HEK293 (cell line): Measurements from ENCODE around the gene GZMB.

Source experiments
- CTCF ChIA-PET: fragments of 350-600 bp; formaldehyde crosslinking; extraction: SDS; loops from one replicate; lab custom pipeline; 2021; ENCODE audit warnings: antibody characterized with exemption; lab: Yijun Ruan, JAX
- POLR2A ChIA-PET: fragments of 300-600 bp; formaldehyde crosslinking; extraction: SDS; loops from one replicate; lab custom pipeline; 2020; ENCODE audit warnings: antibody characterized with exemption, inconsistent platforms; lab: Yijun Ruan, JAX
- H3K27ac ChIP-seq: fragments of 200-500 bp; sonication (Bioruptor generic); 2 replicates; pipeline ENCODE4 v1.5.1; 2014; ENCODE audit warnings: low read depth, low read length, control low read depth, inconsistent platforms; ENCODE audit errors: extremely low read depth
- H3K36me3 ChIP-seq, 2 experiments: fragments of 200-500 bp in 1 of 2; sonication (Bioruptor generic) in 1 of 2; 1 replicate in 1 of 2; 2 replicates in 1 of 2; pipeline ENCODE4 v1.5.1; 2014 to 2017; ENCODE audit warnings: inconsistent platforms in 2 of 2, low read length in 2 of 2; ENCODE audit not compliant: control insufficient read depth in 2 of 2, insufficient read depth in 1 of 2
- H3K4me1 ChIP-seq: fragments of 200-500 bp; sonication (Bioruptor generic); 2 replicates; pipeline ENCODE4 v1.5.1; 2014; ENCODE audit warnings: mild to moderate bottlenecking, low read length, inconsistent platforms; ENCODE audit not compliant: control insufficient read depth, insufficient read depth
- H3K4me3 ChIP-seq: 2 replicates; pipeline ENCODE4 v1.5.1; 2011; ENCODE audit warnings: low read depth, mild to moderate bottlenecking, control low read depth, low read length, moderate library complexity
- H3K9me3 ChIP-seq: fragments of 200-500 bp; sonication (Bioruptor generic); 2 replicates; pipeline ENCODE4 v1.5.1; 2014; ENCODE audit warnings: low read depth, low read length, inconsistent platforms; ENCODE audit not compliant: control insufficient read depth, insufficient read depth
- KLF16 ChIP-seq: fragments of 450-650 bp; formaldehyde crosslinking; IDR thresholded peaks from 2 replicates; pipeline ENCODE4 v1.5.1; 2017; ENCODE audit warnings: missing biosample characterization, missing genetic modification characterization
- KLF7 ChIP-seq: fragments of 450-650 bp; formaldehyde crosslinking; IDR thresholded peaks from 2 replicates; pipeline ENCODE4 v1.5.1; 2016; ENCODE audit warnings: missing biosample characterization, missing genetic modification characterization, borderline replicate concordance
- KLF9 ChIP-seq: fragments of 450-650 bp; formaldehyde crosslinking; IDR thresholded peaks from 2 replicates; pipeline ENCODE4 v1.5.1; 2016; ENCODE audit warnings: missing biosample characterization, missing genetic modification characterization, low read depth
- TRIM28 ChIP-seq: IDR thresholded peaks from 2 replicates; pipeline ENCODE4 v1.6.1; 2011; ENCODE audit warnings: low read length, control low read depth, borderline replicate concordance
- WT1 ChIP-seq: fragments of 450-650 bp; formaldehyde crosslinking; IDR thresholded peaks from 2 replicates; pipeline ENCODE4 v1.5.1; 2016; ENCODE audit warnings: missing biosample characterization, missing genetic modification characterization
- ZBTB20 ChIP-seq: fragments of 450-650 bp; formaldehyde crosslinking; IDR thresholded peaks from 2 replicates; pipeline ENCODE4 v1.5.1; 2016; ENCODE audit warnings: missing biosample characterization, missing genetic modification characterization
- ZNF423 ChIP-seq: fragments of 450-650 bp; formaldehyde crosslinking; IDR thresholded peaks from 2 replicates; pipeline ENCODE4 v1.5.1; 2016; ENCODE audit warnings: missing biosample characterization, missing genetic modification characterization
- ZNF426 ChIP-seq: fragments of 450-650 bp; formaldehyde crosslinking; IDR thresholded peaks from 2 replicates; pipeline ENCODE4 v1.5.1; 2017; ENCODE audit warnings: missing biosample characterization, missing genetic modification characterization, mild to moderate bottlenecking, inconsistent platforms, moderate library complexity
- ZNF510 ChIP-seq: fragments of 450-650 bp; formaldehyde crosslinking; IDR thresholded peaks from 2 replicates; pipeline ENCODE4 v1.5.1; 2018; ENCODE audit warnings: mild to moderate bottlenecking, missing genetic modification characterization, missing biosample characterization; ENCODE audit not compliant: insufficient replicate concordance
- ZNF555 ChIP-seq: fragments of 450-650 bp; formaldehyde crosslinking; conservative IDR thresholded peaks from 2 replicates; pipeline ENCODE4 v1.5.1; 2017; ENCODE audit warnings: missing biosample characterization, mild to moderate bottlenecking, missing genetic modification characterization, inconsistent platforms
- ZNF621 ChIP-seq: fragments of 450-650 bp; formaldehyde crosslinking; IDR thresholded peaks from 2 replicates; pipeline ENCODE4 v1.5.1; 2017; ENCODE audit warnings: missing biosample characterization, missing genetic modification characterization
- ZNF660 ChIP-seq: fragments of 450-650 bp; IDR thresholded peaks from 2 replicates; pipeline ENCODE4 v1.5.1; 2018; ENCODE audit warnings: missing biosample characterization, mild to moderate bottlenecking, missing genetic modification characterization
- ZNF670 ChIP-seq: fragments of 450-650 bp; formaldehyde crosslinking; IDR thresholded peaks from 2 replicates; pipeline ENCODE4 v1.5.1; 2016; ENCODE audit warnings: missing biosample characterization, missing genetic modification characterization, low read depth
- ZNF677 ChIP-seq: fragments of 450-650 bp; IDR thresholded peaks from 2 replicates; pipeline ENCODE4 v1.5.0; 2018; ENCODE audit warnings: missing biosample characterization, mild to moderate bottlenecking, missing genetic modification characterization, moderate library complexity
- ZNF768 ChIP-seq: fragments of 450-650 bp; formaldehyde crosslinking; IDR thresholded peaks from 2 replicates; pipeline ENCODE4 v1.5.1; 2018; ENCODE audit warnings: missing biosample characterization, mild to moderate bottlenecking, missing genetic modification characterization
- TF ChIP-seq, protein P1 (sequence below): fragments of 450-650 bp; formaldehyde crosslinking; optimal IDR thresholded peaks from 2 replicates; pipeline ENCODE3; 2016; ENCODE audit warnings: missing biosample characterization, mild to moderate bottlenecking, missing genetic modification characterization
- TF ChIP-seq, protein P2 (sequence below): fragments of 450-650 bp; formaldehyde crosslinking; conservative IDR thresholded peaks from 2 replicates; pipeline ENCODE4 v1.5.1; 2016; ENCODE audit warnings: low read depth, missing biosample characterization, missing genetic modification characterization

Gene GZMB

DNA sequence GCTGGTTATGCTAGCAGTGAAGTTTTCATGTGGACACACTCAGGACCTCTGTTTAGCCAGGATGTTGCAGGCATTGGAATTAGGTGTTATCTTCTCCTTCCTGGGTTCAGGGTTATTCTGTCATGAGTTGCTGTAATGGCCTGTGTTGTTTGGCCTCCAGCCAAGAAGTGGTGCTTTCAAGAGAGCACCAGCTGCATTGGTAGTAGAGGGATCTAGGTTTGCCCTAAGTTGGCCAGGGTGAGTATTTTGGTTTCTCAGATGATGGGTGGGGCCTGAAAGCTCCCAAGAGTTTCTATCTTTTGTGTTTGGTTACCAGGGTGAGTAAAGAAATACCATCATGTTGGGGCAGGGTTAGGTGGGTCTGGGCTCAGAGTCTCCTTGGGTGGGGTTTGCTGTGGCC, 21.8 kb downstream of the GZMB start:
- TF ChIP-seq ZNF660 (tag by site-specific recombination) (no peak), KLF7 (tag by site-specific recombination) (no peak), ZNF677 (no peak), ZNF621 (tag by site-specific recombination) (no peak)
- TF ChIP-seq, protein P1, sequence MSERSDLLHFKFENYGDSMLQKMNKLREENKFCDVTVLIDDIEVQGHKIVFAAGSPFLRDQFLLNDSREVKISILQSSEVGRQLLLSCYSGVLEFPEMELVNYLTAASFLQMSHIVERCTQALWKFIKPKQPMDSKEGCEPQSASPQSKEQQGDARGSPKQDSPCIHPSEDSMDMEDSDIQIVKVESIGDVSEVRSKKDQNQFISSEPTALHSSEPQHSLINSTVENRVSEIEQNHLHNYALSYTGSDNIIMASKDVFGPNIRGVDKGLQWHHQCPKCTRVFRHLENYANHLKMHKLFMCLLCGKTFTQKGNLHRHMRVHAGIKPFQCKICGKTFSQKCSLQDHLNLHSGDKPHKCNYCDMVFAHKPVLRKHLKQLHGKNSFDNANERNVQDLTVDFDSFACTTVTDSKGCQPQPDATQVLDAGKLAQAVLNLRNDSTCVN (tag by site-specific recombination), result no peak
- POLR2A ChIA-PET, result no interaction called here

DNA sequence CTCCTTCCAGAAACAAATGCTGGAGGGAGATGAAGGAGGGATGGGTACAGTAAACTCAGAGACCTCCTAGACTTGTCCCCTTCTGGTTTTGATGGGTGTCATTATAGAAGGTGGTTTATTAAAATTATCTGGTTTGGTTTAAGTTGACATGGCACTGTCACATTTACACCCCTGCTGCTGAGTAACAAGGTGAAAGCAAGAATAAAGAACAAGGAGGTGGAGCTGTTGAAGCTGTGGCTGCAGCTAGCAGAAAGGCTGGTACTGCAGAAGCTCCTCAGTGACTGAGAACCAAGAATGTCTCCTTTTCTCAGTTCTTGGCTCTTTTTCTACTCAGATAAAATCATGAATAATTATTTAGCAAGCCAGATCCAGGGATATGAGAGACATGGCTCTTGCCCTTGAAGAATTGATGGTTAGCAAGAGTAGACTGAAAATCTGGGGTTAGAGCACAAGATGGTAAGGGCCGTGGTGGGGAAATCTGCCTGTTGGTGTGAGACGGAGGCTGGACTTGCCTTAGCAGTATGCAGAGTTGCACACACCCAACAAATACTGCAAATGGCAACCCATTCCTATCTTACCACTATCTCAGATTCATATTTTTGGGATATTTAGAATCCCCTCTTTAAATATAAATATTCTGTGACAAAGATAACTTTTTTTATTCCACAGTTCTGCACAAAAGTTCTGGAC, 24.2 kb downstream of the GZMB start, which contains the start of gene GZMH:
TSS of gene GZMH (minus strand) at position 31 of the 690 bp plus-strand sequence. CDS start 72 bp downstream, outside the sequence.
- no peaks in the 10 kb centered on the region for H3K36me3 ChIP-seq
- TF ChIP-seq ZNF426 (tag by site-specific recombination) (no peak), ZNF510 (no peak), KLF16 (tag by site-specific recombination) (no peak), TRIM28 (no peak), KLF9 (tag by site-specific recombination) (no peak), ZNF423 (tag by site-specific recombination) (no peak), ZNF670 (tag by site-specific recombination) (no peak), WT1 (tag by site-specific recombination) (no peak), ZNF768 (tag by site-specific recombination) (no peak), ZBTB20 (tag by site-specific recombination) (no peak), ZNF555 (no peak)
- TF ChIP-seq, protein P2, sequence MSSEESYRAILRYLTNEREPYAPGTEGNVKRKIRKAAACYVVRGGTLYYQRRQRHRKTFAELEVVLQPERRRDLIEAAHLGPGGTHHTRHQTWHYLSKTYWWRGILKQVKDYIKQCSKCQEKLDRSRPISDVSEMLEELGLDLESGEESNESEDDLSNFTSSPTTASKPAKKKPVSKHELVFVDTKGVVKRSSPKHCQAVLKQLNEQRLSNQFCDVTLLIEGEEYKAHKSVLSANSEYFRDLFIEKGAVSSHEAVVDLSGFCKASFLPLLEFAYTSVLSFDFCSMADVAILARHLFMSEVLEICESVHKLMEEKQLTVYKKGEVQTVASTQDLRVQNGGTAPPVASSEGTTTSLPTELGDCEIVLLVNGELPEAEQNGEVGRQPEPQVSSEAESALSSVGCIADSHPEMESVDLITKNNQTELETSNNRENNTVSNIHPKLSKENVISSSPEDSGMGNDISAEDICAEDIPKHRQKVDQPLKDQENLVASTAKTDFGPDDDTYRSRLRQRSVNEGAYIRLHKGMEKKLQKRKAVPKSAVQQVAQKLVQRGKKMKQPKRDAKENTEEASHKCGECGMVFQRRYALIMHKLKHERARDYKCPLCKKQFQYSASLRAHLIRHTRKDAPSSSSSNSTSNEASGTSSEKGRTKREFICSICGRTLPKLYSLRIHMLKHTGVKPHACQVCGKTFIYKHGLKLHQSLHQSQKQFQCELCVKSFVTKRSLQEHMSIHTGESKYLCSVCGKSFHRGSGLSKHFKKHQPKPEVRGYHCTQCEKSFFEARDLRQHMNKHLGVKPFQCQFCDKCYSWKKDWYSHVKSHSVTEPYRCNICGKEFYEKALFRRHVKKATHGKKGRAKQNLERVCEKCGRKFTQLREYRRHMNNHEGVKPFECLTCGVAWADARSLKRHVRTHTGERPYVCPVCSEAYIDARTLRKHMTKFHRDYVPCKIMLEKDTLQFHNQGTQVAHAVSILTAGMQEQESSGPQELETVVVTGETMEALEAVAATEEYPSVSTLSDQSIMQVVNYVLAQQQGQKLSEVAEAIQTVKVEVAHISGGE (tag by site-specific recombination), result no peak
- TF ChIP-seq, all 188 proteins: peak for 0
- H3K4me3 ChIP-seq, result no peak within 1 kb of the TSS
- ChIA-PET CTCF (interaction anchor here (0.7 kb wide), 1 partner anchor 411 kb away, joined by 4 read pairs; no protein-coding TSS in a partner anchor), POLR2A (no interaction called here)
- H3K4me1 ChIP-seq, result no peaks in the 10 kb centered on the region
- H3K27ac ChIP-seq, result no peak within 1 kb of the TSS
- H3K9me3 ChIP-seq, result no peaks in the 10 kb centered on the region

More for the DNA sequence above, 21.8 kb downstream of the GZMB start:
- CTCF ChIA-PET, result no interaction called here
- Histone ChIP-seq H3K4me1 (no peaks in the 10 kb centered on the region), H3K9me3 (no peaks in the 10 kb centered on the region), H3K27ac (no peak overlapping the region), H3K4me3 (no peak overlapping the region), H3K36me3 (no peaks in the 10 kb centered on the region)
